IMR-90 (cell line): Measurements from ENCODE around the gene POLR1B. TPM values are rescaled to one million over a fixed set of nuclear protein-coding genes. Genes with fewer than 3 reads are reported as not detected.

Source experiments
- ATAC-seq: fragments of 200-7000 bp; cut with Tn5 transposase; 2 replicates; pipeline ENCODE4 v1.9.1; 2020; ENCODE audit warnings: low read depth, mild to moderate bottlenecking, moderate library complexity
- BruUV-seq: library from RNA; stranded (reverse); fragments of 400-500 nt; replicated peaks from 2 replicates; lab custom pipeline; 2021; lab: Mats Ljungman, UMichigan
- CTCF ChIA-PET: fragments of 300-600 bp; formaldehyde crosslinking; extraction: SDS; loops from one replicate; lab custom pipeline; 2021; ENCODE audit warnings: antibody characterized with exemption; lab: Yijun Ruan, JAX
- POLR2A ChIA-PET: fragments of 300-600 bp; sonication (Branson Sonifier 250); formaldehyde crosslinking; loops from one replicate; lab custom pipeline; 2022; ENCODE audit warnings: antibody characterized with exemption; ENCODE audit not compliant: unreplicated experiment; lab: Charles Lee
- DNase-seq: peaks from one replicate; pipeline ENCODE4 v3.0.0; 2013
- H2AFZ ChIP-seq: replicated peaks from 2 replicates; pipeline ENCODE3; 2013; ENCODE audit warnings: low read length, mild to moderate bottlenecking; ENCODE audit not compliant: poor library complexity
- H2AK5ac ChIP-seq: 2 replicates; pipeline ENCODE4 v1.6.1; 2013; ENCODE audit warnings: low read depth, low read length, inconsistent platforms
- H2AK9ac ChIP-seq: replicated peaks from 2 replicates; pipeline ENCODE3; 2013; ENCODE audit warnings: mild to moderate bottlenecking, low read depth, low read length, moderate library complexity; ENCODE audit not compliant: poor library complexity
- H2BK120ac ChIP-seq: 2 replicates; pipeline ENCODE4 v1.6.1; 2013; ENCODE audit warnings: low read depth, low read length, inconsistent platforms
- H2BK15ac ChIP-seq: 3 replicates; pipeline ENCODE4 v1.6.1; 2013; ENCODE audit warnings: low read depth, low read length, inconsistent platforms
- H2BK20ac ChIP-seq: 2 replicates; pipeline ENCODE4 v1.6.1; 2013; ENCODE audit warnings: low read depth, mild to moderate bottlenecking, inconsistent platforms, low read length, moderate library complexity
- H2BK5ac ChIP-seq: 2 replicates; pipeline ENCODE4 v1.6.1; 2013; ENCODE audit warnings: mild to moderate bottlenecking, low read depth, low read length, inconsistent platforms; ENCODE audit not compliant: poor library complexity, severe bottlenecking
- H3K14ac ChIP-seq: replicated peaks from 2 replicates; pipeline ENCODE4 v1.6.1; 2013; ENCODE audit warnings: low read depth, low read length, inconsistent platforms
- H3K18ac ChIP-seq: 2 replicates; pipeline ENCODE4 v1.6.1; 2013; ENCODE audit warnings: low read depth, low read length, control low read depth
- H3K23ac ChIP-seq: 2 replicates; pipeline ENCODE4 v1.6.1; 2013; ENCODE audit warnings: low read depth, low read length, inconsistent platforms
- H3K27ac ChIP-seq: 2 replicates; pipeline ENCODE4 v1.5.1; 2013; ENCODE audit warnings: mild to moderate bottlenecking, control low read depth, low read length; ENCODE audit not compliant: insufficient read depth
- H3K27me3 ChIP-seq: 2 replicates; pipeline ENCODE4 v1.6.1; 2013; ENCODE audit warnings: low read length; ENCODE audit not compliant: control insufficient read depth, insufficient read depth
- H3K36me3 ChIP-seq: 2 replicates; pipeline ENCODE4 v1.6.1; 2013; ENCODE audit warnings: low read length, mixed read lengths; ENCODE audit not compliant: control insufficient read depth, insufficient read depth
- H3K4ac ChIP-seq: 2 replicates; pipeline ENCODE4 v1.6.1; 2013; ENCODE audit warnings: low read depth, low read length, inconsistent platforms
- H3K4me1 ChIP-seq: 2 replicates; pipeline ENCODE4 v1.6.1; 2013; ENCODE audit warnings: low read length, mixed read lengths; ENCODE audit not compliant: control insufficient read depth, insufficient read depth
- H3K4me2 ChIP-seq: 2 replicates; pipeline ENCODE4 v1.6.1; 2013; ENCODE audit warnings: low read depth, mild to moderate bottlenecking, control low read depth, low read length, moderate library complexity
- H3K4me3 ChIP-seq: 2 replicates; pipeline ENCODE4 v1.5.1; 2013; ENCODE audit warnings: low read depth, mild to moderate bottlenecking, control low read depth, low read length, moderate library complexity; ENCODE audit not compliant: insufficient read depth
- H3K56ac ChIP-seq: 2 replicates; pipeline ENCODE4 v1.6.1; 2013; ENCODE audit warnings: low read length, inconsistent platforms; ENCODE audit not compliant: insufficient read depth; ENCODE audit errors: extremely low read depth
- H3K79me1 ChIP-seq, 2 experiments: 2 replicates each; pipeline ENCODE4 v1.6.1; 2013; ENCODE audit warnings: low read length in 2 of 2, inconsistent platforms in 1 of 2, low read depth in 1 of 2
- H3K9ac ChIP-seq: 2 replicates; pipeline ENCODE4 v1.6.1; 2013; ENCODE audit warnings: low read depth, low read length, control low read depth
- H3K9me1 ChIP-seq: 2 replicates; pipeline ENCODE4 v1.6.1; 2013; ENCODE audit warnings: low read length, inconsistent platforms; ENCODE audit not compliant: insufficient read depth
- H3K9me3 ChIP-seq: 2 replicates; pipeline ENCODE4 v1.6.1; 2013; ENCODE audit warnings: low read length; ENCODE audit not compliant: control insufficient read depth, insufficient read depth
- H4K20me1 ChIP-seq: 2 replicates; pipeline ENCODE4 v1.6.1; 2013; ENCODE audit warnings: low read length, inconsistent platforms; ENCODE audit not compliant: insufficient read depth
- H4K5ac ChIP-seq: 2 replicates; pipeline ENCODE4 v1.6.1; 2013; ENCODE audit warnings: mild to moderate bottlenecking, low read depth, low read length, control low read depth
- H4K8ac ChIP-seq, 2 experiments: 2 replicates each; pipeline ENCODE4 v1.6.1; 2013; ENCODE audit warnings: low read depth in 2 of 2, low read length in 2 of 2, control low read depth in 1 of 2, inconsistent platforms in 1 of 2
- H4K91ac ChIP-seq: 2 replicates; pipeline ENCODE4 v1.6.1; 2013; ENCODE audit warnings: low read depth, low read length, inconsistent platforms; ENCODE audit not compliant: insufficient read depth
- CEBPB ChIP-seq: IDR thresholded peaks from 2 replicates; pipeline ENCODE4 v1.6.1; 2012; ENCODE audit warnings: low read depth, low read length, improper control_type of control experiment
- CTCF ChIP-seq: conservative IDR thresholded peaks from 2 replicates; pipeline ENCODE4 v1.5.1; 2012; ENCODE audit warnings: mild to moderate bottlenecking, low read depth, low read length, improper control_type of control experiment
- WGBS, 2 experiments: methylation state at CpG; one replicate each; pipeline versions ENCODE4 v1.1.5 to v1.1.7; 2013; ENCODE audit warnings: missing lambda C conversion rate in 2 of 2; ENCODE audit not compliant: insufficient read length in 1 of 2; ENCODE audit errors: extremely low coverage in 2 of 2; 5-methylcytosine and 5-hydroxymethylcytosine counted together
- dilution Hi-C: fragments of 300-500 bp; cut with HindIII; formaldehyde crosslinking; loops from one replicate; pipeline ENCODE4 v1.14.3; 2018; ENCODE audit warnings: low sequenced_read_pairs; ENCODE audit not compliant: unreplicated experiment
- in situ Hi-C: fragments of 300-500 bp; cut with MboI; formaldehyde crosslinking; loops from 3 replicates; pipeline ENCODE4 v1.14.3; 2019; ENCODE audit warnings: low sequenced_read_pairs, inconsistent platforms, mixed read lengths
- intact Hi-C: fragments of 100-400 bp; cut with micrococcal nuclease; formaldehyde crosslinking; loops from 2 replicates; pipeline ENCODE4 v1.10.0; 2022
- polyA plus RNA-seq, 3 experiments: library from polyadenylated mRNA; depleted of rRNA; stranded (reverse); fragments of >200 nt; gene quantifications; 2 replicates each; pipeline ENCODE4 v1.2.3, GENCODE V29; 2012; ENCODE audit warnings: low replicate concordance in 1 of 3
- total RNA-seq: library from RNA; depleted of rRNA; stranded (reverse); fragments of >200 nt; gene quantifications from 2 replicates; pipeline ENCODE4 v1.2.3, GENCODE V29; 2012

The POLR1B gene
- total and polyA plus RNA-seq, 2 of the 4 experiments (the other 2 are of a cell fraction): 10.5 to 24.6 TPM

GRCh38 chr2:112588611-112589045, 46.4 kb downstream of the POLR1B start:
- H3K9me3 ChIP-seq: no peaks in the 10 kb centered on the region
- no peak overlapping the region for H3K56ac ChIP-seq
- H3K9me1 ChIP-seq: peaks cover 9% of the 10 kb centered on the region
- peaks cover 6% of the 10 kb centered on the region for H3K4me1 ChIP-seq
- no peak overlapping the region for H2AFZ ChIP-seq
- ATAC-seq (no peak), DNase-seq (no peak)
- H3K27me3 ChIP-seq: no peaks in the 10 kb centered on the region
- H3K23ac ChIP-seq: no peak overlapping the region
- POLR2A ChIA-PET: no interaction called here
- H2BK5ac ChIP-seq: no peak overlapping the region
- no peak overlapping the region for H2AK5ac ChIP-seq
- no TSS peak for BruUV-seq
- in situ Hi-C loops: no loop called here
- H3K9ac ChIP-seq: no peak overlapping the region
- dilution Hi-C loops: no loop called here
- intact Hi-C loops: no loop called here
- no peak overlapping the region for H4K91ac ChIP-seq
- peaks cover 8% of the 10 kb centered on the region for H3K36me3 ChIP-seq
- H3K27ac ChIP-seq: no peak overlapping the region
- H2BK15ac ChIP-seq: no peak overlapping the region
- no peak overlapping the region for H3K14ac ChIP-seq
- H4K8ac ChIP-seq: no peak overlapping the region
- no peaks in the 10 kb centered on the region for H4K20me1 ChIP-seq
- no peak overlapping the region for H2AK9ac ChIP-seq
- no peak overlapping the region for H2BK20ac ChIP-seq
- CTCF ChIA-PET: no interaction called here
- H3K4me2 ChIP-seq: no peak overlapping the region
- H3K79me1 ChIP-seq: peaks cover 5 to 30% of the 10 kb centered on the region in 2 experiments
- H4K5ac ChIP-seq: no peak overlapping the region
- no peak overlapping the region for H3K4me3 ChIP-seq
- no peak overlapping the region for H3K18ac ChIP-seq
- no peak overlapping the region for H2BK120ac ChIP-seq
- no peak overlapping the region for H3K4ac ChIP-seq
- TF ChIP-seq CTCF: no peak
- TF ChIP-seq CEBPB: peak; percentile 14; the same call in 1 of the 2 replicates
- 100% methylated on average over 1 of the region's 6 CpGs; no CpG with 5 or more reads in 1 of the 2 experiments for WGBS, 2 experiments
